Thyroid gland (tissue), 4 donors: ENCODE data around the gene CD82.

ENCODE experiments used
- CTCF ChIP-seq, 6 experiments: fragments of 200-600 bp in 3 of 6; fragments of 450-650 bp in 3 of 6; sonication (generic) in 3 of 6; IDR thresholded peaks; one replicate each; pipeline ENCODE4 v1.5.1; 2016 to 2019; ENCODE audit warnings: antibody characterized with exemption in 6 of 6, mild to moderate bottlenecking in 2 of 6, inconsistent platforms in 1 of 6, moderate library complexity in 1 of 6
- POLR2A ChIP-seq, 2 donors: fragments of 450-650 bp; IDR thresholded peaks; one replicate each; pipeline ENCODE4 v1.6.1; 2017; ENCODE audit warnings: antibody characterized with exemption in 2 of 2, mild to moderate bottlenecking in 2 of 2, moderate library complexity in 1 of 2

GRCh38 chr11:44593251-44593650 lies 27.8 kb downstream of the CD82 start:
- TF ChIP-seq CTCF (IDR thresholded peaks at IDR 0.05) = no peak
- no peak for TF ChIP-seq POLR2A (IDR thresholded peaks at IDR 0.05)
